Right atrium auricular region (tissue), 2 donors: ENCODE results near the gene UCKL1. TPM values are rescaled to one million over a fixed set of nuclear protein-coding genes. Genes with fewer than 3 reads are reported as not detected.
"Not testable (repeated sequence)": the region's sequence is repeated elsewhere in the genome, so short reads cannot be mapped to it uniquely, and the experiment has no call there.

Source experiments
- DNase-seq: peaks from one replicate; pipeline ENCODE4 v3.0.0-alpha.2; 2019; ENCODE audit warnings: low spot score
- H3K27ac ChIP-seq, 2 donors: fragments of 200-600 bp; sonication (generic); 1 replicate in 1 of 2; 2 replicates in 1 of 2; pipeline ENCODE4 v1.5.1; 2016 to 2019
- H3K27me3 ChIP-seq, 2 donors: fragments of 200-600 bp; sonication (generic); one replicate each; pipeline versions ENCODE4 v1.5.1 to v1.6.0; 2017 to 2019
- H3K36me3 ChIP-seq: fragments of 200-600 bp; sonication (generic); one replicate; pipeline ENCODE4 v1.5.1; 2016
- H3K4me1 ChIP-seq, 2 donors: fragments of 200-600 bp; sonication (generic); one replicate each; pipeline versions ENCODE4 v1.5.1 to v1.6.0; 2017 to 2019
- H3K4me3 ChIP-seq, 2 donors: fragments of 200-600 bp; sonication (generic); 1 replicate in 1 of 2; 2 replicates in 1 of 2; pipeline ENCODE4 v1.5.1; 2017 to 2019; ENCODE audit warnings: mild to moderate bottlenecking in 1 of 2, moderate library complexity in 1 of 2
- H3K9me3 ChIP-seq, 2 donors: fragments of 200-600 bp; sonication (generic); one replicate each; pipeline ENCODE4 v1.5.1; 2019
- total RNA-seq, 2 donors: library from RNA; depleted of rRNA; stranded (reverse); fragments of >200 nt; gene quantifications; one replicate each; pipeline ENCODE4 v1.1.0, GENCODE V29; 2016
- TF ChIP-seq, protein P1 (sequence below), 2 donors: fragments of 200-600 bp; sonication (generic); IDR thresholded peaks; one replicate each; pipeline ENCODE4 v1.5.1; 2019; ENCODE audit warnings: antibody characterized with exemption in 2 of 2

UCKL1 gene
- total RNA-seq, 2 donors from 2014 or later: 25.9 to 27.6 TPM

GRCh38 chr20:63962426-63963347 is 6.5 kb upstream of the UCKL1 start:
- DNase-seq: no peak
- H3K4me1 ChIP-seq: peaks cover 0 to 4% of the 10 kb centered on the region in 2 donors
- no peak overlapping the region for H3K4me3 ChIP-seq
- TF ChIP-seq, protein P1, sequence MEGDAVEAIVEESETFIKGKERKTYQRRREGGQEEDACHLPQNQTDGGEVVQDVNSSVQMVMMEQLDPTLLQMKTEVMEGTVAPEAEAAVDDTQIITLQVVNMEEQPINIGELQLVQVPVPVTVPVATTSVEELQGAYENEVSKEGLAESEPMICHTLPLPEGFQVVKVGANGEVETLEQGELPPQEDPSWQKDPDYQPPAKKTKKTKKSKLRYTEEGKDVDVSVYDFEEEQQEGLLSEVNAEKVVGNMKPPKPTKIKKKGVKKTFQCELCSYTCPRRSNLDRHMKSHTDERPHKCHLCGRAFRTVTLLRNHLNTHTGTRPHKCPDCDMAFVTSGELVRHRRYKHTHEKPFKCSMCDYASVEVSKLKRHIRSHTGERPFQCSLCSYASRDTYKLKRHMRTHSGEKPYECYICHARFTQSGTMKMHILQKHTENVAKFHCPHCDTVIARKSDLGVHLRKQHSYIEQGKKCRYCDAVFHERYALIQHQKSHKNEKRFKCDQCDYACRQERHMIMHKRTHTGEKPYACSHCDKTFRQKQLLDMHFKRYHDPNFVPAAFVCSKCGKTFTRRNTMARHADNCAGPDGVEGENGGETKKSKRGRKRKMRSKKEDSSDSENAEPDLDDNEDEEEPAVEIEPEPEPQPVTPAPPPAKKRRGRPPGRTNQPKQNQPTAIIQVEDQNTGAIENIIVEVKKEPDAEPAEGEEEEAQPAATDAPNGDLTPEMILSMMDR (IDR thresholded peaks at IDR 0.05): no peak
- H3K36me3 ChIP-seq: peaks cover 38% of the 10 kb centered on the region
- no peaks in the 10 kb centered on the region for H3K9me3 ChIP-seq
- H3K27me3 ChIP-seq: no peaks in the 10 kb centered on the region
- H3K27ac ChIP-seq: no peak overlapping the region

DNA sequence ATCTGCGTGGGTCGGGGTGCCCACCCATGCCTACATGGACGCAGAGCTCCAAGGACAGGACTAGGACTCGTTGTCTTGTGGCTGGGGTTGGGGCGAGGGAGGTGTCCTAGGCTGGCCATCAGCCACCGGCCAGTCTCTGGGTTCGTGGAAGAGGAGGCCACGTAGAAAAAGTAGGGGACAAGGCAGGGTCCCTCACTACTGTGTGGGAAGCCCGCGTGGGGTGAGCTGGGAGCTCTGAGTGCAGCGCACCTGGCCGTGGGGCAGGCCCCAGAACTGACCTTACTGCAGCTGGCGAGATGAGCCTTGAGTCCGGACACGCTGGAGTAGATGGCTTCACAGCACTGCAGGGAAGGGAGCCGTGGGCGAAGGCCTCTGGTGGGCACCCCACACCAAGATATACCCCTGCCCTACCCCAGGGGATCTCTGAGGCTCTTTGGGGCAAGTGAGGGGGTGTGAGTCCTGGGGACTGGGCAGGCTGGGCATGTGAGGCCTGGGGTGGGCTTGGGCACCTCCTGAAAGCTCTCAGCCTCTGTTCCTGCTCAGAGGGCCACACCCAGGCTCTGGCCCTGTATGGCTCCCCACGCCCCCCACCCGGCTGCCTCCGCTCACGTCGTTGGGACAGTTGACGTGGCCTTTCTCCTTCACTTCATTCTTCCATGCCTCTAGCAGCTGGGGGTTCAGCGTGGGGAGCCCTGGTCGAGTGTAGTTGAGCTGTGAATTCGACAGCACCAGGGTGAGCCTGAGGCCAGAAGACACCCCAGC is 5.6 kb upstream of the UCKL1 start:
- Histone ChIP-seq H3K9me3 (no peaks in the 10 kb centered on the region), H3K27ac (no peak overlapping the region), H3K36me3 (peaks cover 37% of the 10 kb centered on the region), H3K4me3 (no peak overlapping the region), H3K4me1 (peaks cover 0 to 12% of the 10 kb centered on the region in 2 donors), H3K27me3 (no peaks in the 10 kb centered on the region)
- no peak for DNase-seq
- TF ChIP-seq, protein P1 (IDR thresholded peaks at IDR 0.05): no peak

DNA sequence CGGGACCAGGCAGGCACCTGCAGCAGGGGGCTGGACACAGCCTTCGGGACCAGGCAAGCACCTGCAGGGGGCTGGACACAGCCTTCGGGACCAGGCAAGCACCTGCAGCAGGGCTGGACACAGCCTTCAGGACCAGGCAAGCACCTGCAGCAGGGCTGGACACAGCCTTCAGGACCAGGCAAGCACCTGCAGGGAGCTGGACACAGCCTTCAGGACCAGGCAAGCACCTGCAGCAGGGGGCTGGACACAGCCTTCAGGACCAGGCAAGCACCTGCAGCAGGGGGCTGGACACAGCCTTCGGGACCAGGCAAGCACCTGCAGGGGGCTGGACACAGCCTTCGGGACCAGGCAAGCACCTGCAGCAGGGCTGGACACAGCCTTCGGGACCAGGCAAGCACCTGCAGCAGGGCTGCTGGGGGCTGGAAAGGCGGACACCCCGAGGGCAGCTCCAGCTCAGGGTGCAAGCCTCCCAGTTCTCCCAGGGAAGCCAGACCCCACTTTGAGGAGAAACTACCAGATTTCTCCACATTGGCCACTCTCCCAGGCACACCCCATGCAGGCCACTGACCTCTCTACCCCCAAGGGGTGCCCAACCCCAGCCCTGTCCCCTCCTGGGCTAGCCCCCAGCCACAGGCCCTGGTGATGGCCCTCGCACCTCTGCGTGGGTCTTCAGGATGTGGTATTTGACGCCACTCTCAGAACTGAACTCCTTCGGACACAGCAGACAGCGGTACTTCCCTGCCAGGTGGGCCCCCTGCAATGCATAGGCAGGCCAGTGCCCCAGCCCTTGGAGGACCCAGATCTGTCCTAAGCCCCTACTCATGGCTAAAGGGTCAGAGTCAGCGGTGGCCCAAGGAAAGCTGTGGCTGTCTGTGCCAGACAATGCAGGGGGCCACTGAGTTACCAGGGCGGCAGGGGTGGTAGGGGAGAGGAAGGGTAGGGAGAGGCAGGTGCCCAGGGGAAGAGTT is 4.7 kb upstream of the UCKL1 start:
- H3K27ac ChIP-seq, DNase-seq, H3K4me3 ChIP-seq, H3K9me3 ChIP-seq, H3K27me3 ChIP-seq: not testable (repeated sequence)
- Histone ChIP-seq H3K36me3 (peaks cover 31% of the 10 kb centered on the region), H3K4me1 (peaks cover 0 to 16% of the 10 kb centered on the region in 2 donors)

- no peak for DNase-seq
- Histone ChIP-seq H3K9me3 (no peaks in the 10 kb centered on the region), H3K27ac (no peak overlapping the region), H3K4me1 (peaks cover 0 to 26% of the 10 kb centered on the region in 2 donors), H3K36me3 (peaks cover 31% of the 10 kb centered on the region), H3K27me3 (no peaks in the 10 kb centered on the region), H3K4me3 (no peak overlapping the region)
- TF ChIP-seq, protein P1 (IDR thresholded peaks at IDR 0.05): no peak
Observed at GRCh38 chr20:63959699-63960075, 3.5 kb upstream of the UCKL1 start.

GRCh38 chr20:63958964-63959698 is 2.9 kb upstream of the UCKL1 start:
- Histone ChIP-seq H3K4me3 (no peak overlapping the region), H3K9me3 (no peaks in the 10 kb centered on the region), H3K36me3 (peaks cover 31% of the 10 kb centered on the region), H3K27me3 (no peaks in the 10 kb centered on the region), H3K4me1 (peaks cover 0 to 32% of the 10 kb centered on the region in 2 donors), H3K27ac (no peak overlapping the region)
- DNase-seq: no peak
- TF ChIP-seq, protein P1 (IDR thresholded peaks at IDR 0.05): no peak
